Fibroblast of skin of right biceps (primary cell): ENCODE results near the gene MAML2.

ENCODE experiments used
- DNase-seq: peaks from one replicate; pipeline ENCODE4 v3.0.0-alpha.2; 2013

MAML2 gene

DNA sequence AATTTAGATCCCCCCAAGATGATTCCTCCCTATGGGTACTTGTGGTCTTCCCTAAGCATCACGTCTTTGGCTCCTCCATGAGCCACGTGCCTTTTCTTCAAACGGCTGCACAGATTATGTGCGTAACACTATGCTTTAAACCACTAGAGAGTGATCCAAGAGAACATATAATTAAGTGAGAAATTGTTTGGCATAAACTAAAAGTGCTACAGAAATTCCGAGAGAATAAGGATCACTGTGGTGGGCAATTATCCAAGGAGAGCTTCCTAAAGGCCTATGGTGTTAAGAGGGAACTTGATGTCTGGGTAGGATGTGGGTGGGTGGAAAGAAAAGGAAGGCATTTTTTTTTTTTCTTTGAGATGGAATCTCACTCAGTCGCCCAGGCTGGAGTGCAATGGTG, 110.9 kb downstream of the MAML2 start:
- no peak for DNase-seq

DNA sequence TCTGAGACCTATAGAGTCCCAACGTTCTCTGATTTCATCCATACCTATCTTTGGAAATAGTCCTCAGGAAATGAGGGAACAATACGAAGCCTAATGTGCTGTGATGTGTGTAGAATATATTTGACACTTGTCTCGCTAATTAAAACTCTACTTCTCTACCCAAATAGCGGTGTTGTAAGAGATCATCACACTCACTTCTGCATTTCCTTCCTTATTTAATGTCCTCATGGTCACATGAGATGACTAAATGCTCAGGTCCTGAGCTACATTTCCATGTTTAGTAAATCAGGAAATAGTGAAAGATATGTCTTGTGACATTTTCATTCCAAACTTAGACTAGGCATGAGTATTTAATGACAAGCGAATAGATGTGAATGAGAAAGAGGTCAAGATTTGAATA, 112.3 kb downstream of the MAML2 start:
- no peak for DNase-seq

DNA sequence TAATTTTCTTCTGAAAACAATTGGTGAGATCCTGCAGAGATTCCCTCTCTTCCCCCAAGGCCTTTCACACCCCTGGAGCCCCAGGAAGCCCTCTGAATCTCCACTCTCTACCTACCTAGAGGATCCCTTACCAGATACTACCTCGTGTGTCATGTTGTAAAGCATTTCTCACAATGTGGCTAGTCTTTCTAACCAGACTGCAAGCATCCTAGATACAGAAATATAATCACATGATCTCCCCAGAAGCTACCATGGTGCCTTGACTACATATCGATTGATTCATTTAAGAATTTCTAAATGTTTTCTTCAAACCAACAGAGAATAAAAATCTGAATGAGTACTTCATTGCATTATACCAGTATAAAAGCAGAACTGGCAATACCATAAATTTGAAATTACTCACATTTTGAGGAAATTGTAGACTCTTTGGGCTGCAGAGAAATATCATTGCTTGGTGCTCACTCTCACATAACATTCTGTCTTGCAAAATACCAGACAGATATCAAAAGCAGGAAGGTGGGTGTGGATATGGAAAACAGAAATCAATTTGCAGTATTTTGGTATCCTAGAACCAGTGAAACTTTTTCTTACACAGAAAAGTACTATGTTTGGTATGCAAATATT, 113.5 kb downstream of the MAML2 start:
- DNase-seq, result no peak

DNA sequence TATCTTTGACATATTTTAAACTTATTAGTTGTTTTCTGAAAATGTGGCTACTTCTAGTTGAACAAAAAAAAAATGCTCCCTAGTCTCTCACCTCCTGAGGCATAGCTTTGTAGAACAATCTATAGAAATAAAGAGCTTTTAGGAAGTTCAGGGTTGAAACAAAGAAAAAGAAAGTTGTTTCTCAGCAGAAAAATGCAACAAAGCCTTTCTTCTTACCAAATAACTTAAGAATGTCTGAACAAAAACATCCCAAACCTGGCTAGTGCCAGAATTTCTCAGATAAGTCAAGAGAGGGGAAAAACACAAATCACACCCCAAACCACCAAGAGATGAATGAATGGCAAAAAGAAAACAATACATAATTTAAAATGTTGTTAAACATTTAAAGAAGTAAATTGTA, 114.1 kb downstream of the MAML2 start:
- peak; percentile 65 for DNase-seq

DNA sequence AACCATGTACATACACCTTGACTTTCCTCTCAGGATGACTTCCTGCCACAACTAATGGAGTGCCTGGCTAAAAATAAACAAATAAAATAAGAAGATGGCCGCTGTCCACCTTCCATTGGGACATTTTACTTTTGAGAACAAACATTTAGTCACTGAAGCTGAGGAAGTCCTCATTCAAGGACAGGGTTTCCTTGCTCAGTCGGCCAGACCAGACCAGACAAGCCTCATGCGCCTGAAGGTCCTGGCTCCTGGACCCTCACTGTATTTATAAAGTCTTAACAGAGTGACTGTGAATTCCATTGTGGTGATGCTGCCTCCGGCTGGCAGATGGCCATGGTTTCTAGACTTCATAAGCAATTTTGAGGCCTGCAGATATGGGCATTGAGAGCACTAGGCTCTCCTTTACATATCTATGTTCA, 114.5 kb downstream of the MAML2 start:
- DNase-seq, result peak; percentile 97

DNA sequence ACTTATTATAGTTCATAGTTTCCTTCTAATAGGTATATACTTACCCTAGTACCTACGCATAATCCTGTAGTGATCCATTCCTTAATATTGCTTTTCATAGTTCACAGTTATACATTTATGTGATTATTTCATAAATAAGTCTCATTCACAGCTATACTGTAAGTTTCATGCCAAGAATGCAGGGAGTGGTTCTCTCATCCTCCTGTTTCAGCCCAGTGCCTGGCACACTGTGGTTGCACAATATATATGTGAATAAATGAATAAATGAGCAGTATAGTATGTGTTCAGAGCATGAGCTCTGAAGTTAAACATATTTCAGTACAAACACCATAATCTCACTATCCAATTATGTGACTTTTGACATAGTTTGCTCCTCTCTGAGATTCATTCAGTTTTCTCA, 115.8 kb downstream of the MAML2 start:
- no peak for DNase-seq

DNA sequence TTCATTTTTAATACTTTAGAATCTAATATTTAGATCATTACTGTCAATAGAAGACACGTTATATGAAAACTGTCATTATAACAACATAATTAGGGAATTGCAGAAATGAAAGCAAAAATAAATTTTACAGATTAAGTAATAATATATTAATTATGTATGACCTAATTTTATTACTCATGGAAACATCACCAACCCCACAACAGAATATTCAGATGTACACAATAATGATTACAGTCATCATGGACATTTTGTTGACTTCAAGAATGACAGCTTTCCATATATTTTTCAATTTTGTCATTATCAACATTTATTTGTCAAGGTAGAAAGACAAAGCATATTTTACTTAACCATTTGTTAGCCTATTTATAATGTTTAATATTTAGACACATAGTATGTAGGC, 119.9 kb downstream of the MAML2 start:
- DNase-seq, result no peak

- DNase-seq, result peak; percentile 77
Observed at GRCh38 chr11:96222102-96222501, 120.9 kb downstream of the MAML2 start.

DNA sequence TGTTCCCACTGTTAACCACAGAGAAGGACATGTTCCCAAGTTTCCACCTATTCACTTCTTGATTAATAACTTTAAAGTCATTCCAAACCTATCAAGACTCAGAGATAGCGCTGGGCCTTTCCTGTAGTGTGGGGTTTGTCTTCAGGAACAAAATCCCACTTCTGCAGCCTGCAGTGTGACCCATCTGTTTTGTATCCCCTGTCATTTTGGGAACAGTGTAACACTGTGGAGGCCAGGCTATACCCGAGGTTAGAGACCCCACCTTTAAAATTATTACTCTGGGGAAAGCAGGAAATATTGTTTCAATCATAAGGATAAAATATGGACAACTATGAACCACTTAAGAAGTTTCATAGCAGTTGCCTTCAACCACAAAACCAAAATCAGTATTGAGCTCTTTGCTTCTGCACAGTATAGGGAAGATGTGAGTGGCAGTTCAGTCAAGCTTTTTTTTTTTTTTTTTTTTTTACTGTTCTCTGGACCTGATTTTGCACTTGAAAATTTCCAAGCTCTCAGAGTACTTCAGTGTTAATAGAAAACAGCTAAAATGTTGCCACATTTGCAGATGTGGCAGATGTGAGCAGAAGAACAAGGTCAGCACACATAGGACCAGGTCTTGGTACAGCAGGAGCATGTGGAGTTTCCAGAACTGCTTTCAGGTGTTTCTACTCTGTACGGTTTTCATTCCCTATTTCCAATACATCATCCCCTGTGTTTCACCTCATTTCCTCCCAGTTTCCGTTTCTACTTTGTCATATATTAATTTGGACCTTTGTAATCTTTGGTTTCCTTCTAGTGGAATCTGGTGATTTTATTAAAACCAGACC, 121.5 kb downstream of the MAML2 start:
- no peak for DNase-seq

GRCh38 chr11:96219981-96220623, 122.9 kb downstream of the MAML2 start:
- DNase-seq, result peak; percentile 66

DNA sequence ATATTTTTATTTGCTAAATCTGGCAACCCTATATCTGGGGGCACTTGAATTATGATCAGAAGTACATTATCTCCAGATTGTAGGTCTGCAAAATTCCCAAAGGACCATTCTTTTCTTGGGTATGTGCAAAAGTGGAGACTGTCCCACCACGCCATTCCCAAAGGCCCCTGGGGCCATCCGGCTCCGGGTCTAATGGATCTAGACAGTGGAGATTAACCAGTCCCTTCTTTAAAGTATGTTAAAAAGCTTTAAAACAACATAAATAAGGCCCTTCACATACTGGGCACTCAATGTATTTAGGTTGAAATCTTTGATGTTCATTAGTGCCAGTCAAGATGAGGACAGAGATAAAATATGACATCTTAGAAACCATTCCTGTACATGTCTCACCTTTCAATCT, 124.1 kb downstream of the MAML2 start:
- no peak for DNase-seq

DNA sequence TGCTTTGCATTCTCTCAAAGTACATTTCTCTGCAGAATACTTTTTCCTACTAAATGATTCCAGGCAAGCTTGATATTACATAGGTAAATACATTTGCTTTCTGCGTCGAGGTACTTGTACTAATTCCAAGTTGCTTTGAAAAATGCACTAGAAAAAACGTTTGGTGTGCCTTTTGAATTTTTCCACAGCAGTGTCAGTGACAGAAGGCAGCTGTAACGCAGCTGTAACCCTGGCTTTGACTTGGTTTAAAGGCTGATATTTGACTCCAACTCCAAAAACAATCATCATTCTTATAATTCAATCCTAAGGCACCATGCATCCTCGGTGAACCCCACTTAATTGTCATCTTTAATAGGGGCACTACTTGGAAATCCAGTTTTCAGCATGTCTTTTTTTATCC, 125.0 kb downstream of the MAML2 start:
- no peak for DNase-seq

DNA sequence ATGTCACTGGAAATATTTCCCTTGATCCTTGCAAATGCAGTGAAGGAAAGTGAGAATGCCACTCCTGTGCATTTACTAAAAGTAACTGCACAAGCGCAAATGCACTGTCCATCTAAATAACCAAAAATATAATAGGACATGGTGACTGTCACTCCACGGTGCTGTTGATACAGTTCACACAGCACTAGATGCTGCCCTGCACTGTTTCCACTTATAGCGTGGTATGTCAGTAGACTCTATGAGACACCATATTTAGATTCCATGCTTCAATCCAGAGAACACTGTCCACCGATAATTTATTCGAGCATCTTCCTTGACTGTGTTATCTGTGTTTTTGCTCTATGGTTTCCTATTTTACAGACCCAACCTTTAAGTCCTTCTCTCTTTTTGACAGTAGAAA, 125.8 kb downstream of the MAML2 start:
- DNase-seq, result no peak

DNA sequence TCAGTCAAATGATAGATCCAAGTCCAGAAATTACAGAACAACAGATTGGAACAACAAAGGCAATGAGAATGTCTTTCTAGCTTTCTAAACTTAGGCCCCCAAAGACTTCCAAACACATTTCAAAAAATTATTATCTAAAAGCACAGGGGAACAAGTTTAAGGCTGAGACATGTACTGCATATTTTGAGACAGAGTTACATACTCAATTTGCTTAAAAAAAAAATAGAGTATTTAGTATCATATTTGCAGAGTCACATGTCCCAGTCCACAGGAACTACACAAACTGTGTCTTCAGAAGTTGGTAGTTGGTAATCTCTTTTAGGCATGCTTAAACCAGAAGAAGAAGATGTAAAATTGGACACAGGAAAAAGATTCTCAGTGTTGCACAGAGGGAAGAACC, 127.2 kb downstream of the MAML2 start:
- DNase-seq, result no peak

GRCh38 chr11:96215110-96215782, 127.7 kb downstream of the MAML2 start:
- peak; percentile 48 for DNase-seq

- no peak for DNase-seq
Observed at GRCh38 chr11:96214777-96215109, 128.3 kb downstream of the MAML2 start.

GRCh38 chr11:96213500-96213899, 129.5 kb downstream of the MAML2 start:
- DNase-seq, result peak; percentile 94

- no peak for DNase-seq
Observed at GRCh38 chr11:96211436-96211835, 131.6 kb downstream of the MAML2 start.

DNA sequence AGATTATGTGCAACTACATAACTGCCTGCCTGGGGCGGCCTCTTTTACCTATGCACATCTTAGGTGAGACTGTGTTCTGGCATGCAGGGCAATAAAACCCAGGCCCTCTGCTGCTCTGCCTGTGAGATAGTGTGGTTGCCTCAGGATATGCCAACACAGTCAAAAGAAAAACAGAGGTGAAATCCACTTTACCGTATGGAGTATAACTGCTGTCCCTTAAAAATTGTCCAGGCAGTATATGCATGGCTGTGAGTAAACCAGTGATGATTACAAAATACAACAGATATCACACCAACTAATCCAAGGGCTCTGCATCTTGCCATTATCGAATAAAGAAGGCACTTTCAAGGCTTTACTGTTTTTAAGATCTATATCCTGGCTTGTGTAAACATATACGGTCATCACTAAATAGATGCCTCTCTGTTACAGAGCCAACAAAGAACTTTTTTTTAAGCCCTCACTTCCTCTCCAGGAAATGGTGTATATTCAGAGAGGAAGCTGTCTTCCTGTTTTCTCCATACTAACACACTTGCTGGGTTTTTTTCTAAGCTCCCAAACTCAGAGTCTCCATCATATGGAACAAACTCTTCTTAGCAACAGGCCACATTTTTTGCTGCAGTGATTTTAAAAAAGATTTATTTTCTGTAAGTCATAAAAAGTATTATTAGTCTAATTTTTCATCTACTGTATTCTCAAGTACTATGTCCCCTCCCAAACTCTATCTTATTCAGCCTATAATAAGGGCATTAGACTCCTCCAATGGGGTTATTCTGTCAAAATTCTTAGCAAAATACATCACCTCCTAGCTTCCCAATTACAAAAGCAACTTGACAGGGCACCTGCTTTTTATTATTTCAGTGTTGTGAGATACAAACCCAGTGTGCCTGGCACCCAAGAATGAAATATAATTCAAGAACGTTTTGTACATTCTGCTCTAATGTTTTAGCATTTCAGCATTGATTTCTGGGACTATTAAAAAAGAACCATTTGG, 135.2 kb downstream of the MAML2 start:
- DNase-seq, result no peak

DNA sequence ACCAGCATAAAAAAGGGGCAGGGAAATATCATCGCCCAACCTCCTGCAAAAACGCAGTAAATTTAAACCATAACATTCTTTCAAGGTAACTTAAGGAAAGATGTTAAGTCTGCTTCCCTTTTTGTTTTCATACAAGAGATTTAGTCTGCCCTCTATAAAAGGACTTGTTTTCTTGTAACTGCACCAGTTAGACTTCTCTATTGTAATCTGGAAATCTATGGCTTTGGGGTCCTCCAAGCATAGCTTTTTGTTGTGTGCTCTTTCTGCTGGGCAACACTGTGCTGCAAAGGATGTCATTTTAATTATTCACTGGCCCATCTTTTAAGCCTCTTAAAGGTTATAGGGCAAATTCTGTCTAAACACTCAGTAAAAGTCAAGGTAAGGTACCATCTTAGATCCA, 136.0 kb downstream of the MAML2 start:
- DNase-seq, result no peak

DNA sequence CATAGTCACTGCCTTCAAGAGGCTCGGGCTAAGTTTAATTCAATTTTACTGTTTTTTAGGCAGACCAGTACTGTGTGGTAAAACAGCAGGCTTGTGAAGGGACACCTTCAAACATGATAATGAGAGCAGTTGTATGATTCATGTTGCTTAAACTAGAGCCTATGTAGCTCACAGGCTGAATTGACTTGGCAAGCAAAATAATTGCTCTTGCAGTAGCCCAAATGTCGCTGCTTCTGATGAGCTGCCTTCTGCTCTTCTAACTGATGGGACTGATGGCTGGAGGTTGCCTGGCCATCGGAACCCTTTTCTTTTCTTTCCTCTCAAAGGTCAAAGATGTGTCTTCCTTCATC, 137.6 kb downstream of the MAML2 start:
- DNase-seq, result peak; percentile 48

DNA sequence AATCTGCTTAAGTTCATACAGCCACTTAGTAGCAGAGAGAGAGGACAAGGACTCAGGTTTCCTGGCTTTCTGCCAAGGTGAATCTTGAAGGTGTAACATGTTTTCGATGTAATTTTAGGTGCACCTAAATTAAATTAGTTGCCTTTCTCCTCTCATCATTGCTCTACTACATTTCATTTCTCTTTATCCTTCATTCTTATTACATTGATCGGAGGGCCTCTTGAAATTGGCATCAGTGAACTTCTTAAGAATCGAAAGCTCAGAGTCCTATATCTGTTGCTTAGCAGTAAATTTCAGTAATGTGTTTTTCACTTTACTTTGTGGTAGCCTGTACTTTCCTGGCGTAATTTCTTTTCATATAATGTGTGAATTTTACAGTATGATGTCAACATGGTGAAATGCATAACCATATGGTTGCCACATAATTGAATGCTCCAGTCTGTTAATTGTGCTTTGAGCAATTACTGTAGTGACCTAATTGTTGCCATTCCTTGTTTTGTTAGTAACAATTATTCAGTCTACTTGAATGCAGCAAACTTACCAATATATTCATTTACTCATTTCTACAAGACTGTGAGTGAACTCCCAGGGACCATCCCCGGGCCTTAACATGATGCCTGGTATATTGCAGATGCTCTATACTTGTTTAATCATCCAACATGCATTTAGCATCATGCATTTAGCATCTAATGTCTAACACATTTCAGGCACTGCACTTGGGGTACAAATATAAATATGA, 138.1 kb downstream of the MAML2 start:
- DNase-seq, result no peak
